ENCODE results near the gene SNX8.

DNA sequence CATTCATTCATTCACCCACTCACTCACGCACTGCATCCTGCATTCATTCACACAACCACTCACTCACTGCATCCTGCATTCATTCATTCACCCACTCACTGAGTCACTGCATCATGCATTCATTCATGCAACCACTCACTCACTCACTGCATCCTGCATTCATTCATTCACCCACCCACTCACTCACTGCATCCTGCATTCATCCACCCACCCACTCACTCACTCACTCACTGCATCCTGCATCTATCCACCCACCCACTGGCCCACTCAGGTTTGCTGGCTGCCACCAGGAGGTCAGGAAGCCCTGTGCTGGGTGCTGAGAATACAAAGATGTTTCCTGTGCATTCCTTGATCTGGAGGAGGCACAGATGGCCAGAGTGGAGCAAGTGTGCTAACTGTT, 2.3 kb upstream of the SNX8 start:
- TF ChIP-seq, protein P1, sequence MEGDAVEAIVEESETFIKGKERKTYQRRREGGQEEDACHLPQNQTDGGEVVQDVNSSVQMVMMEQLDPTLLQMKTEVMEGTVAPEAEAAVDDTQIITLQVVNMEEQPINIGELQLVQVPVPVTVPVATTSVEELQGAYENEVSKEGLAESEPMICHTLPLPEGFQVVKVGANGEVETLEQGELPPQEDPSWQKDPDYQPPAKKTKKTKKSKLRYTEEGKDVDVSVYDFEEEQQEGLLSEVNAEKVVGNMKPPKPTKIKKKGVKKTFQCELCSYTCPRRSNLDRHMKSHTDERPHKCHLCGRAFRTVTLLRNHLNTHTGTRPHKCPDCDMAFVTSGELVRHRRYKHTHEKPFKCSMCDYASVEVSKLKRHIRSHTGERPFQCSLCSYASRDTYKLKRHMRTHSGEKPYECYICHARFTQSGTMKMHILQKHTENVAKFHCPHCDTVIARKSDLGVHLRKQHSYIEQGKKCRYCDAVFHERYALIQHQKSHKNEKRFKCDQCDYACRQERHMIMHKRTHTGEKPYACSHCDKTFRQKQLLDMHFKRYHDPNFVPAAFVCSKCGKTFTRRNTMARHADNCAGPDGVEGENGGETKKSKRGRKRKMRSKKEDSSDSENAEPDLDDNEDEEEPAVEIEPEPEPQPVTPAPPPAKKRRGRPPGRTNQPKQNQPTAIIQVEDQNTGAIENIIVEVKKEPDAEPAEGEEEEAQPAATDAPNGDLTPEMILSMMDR (IDR thresholded peaks at IDR 0.05; ENCODE audit: extremely low read depth in 1 of 2, insufficient read depth in 1 of 2, low read depth in 1 of 2, low read length in 2 of 2) = no peak
- TF ChIP-seq EZH2 (IDR thresholded peaks at IDR 0.05; ENCODE audit: borderline replicate concordance, low read depth, low read length, severe bottlenecking) (no peak), POLR2AphosphoS5 (IDR thresholded peaks at IDR 0.05; ENCODE audit: insufficient read depth, low read depth, low read length) (no peak), POLR2A (IDR thresholded peaks at IDR 0.05; ENCODE audit: low read depth, low read length) (no peak), MYC (IDR thresholded peaks at IDR 0.05; ENCODE audit: low read depth, low read length) (no peak), GATA2 (IDR thresholded peaks at IDR 0.05; ENCODE audit: insufficient read depth, insufficient read length, low read depth, low read length) (no peak)
- TF ChIP-seq, protein P2, sequence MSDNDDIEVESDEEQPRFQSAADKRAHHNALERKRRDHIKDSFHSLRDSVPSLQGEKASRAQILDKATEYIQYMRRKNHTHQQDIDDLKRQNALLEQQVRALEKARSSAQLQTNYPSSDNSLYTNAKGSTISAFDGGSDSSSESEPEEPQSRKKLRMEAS (IDR thresholded peaks at IDR 0.05; ENCODE audit: insufficient read depth, insufficient read length) = no peak

Data from endothelial cell of umbilical vein (primary cell).